Hippocampal formation (tissue), 2 donors: ENCODE data around the gene KIRREL3.

Source experiments
- DNase-seq, 2 donors: peaks; one replicate each; lab custom pipeline; 2025; lab: John Stamatoyannopoulos, UW

Gene KIRREL3

DNA sequence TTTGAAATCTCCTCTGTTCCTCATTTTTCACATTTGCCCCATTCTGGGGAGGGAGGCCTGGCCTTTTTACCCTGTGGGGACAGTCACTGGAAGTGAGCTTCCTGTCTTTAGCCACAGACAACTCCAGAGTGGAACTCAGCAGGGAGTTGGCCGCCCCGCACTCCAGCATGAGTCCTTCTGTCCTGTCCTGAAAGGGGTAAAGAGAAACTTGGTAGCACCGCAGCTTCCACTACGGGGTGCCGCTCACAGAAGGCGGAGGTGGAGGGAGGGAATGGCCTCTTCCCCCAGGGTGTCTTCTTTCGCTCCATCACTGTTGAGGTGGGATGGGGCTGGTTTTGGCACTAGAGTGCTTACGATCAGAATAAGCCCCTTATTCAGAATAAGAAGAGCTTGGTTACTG is 512.9 kb downstream of the KIRREL3 start:
- DNase-seq, result no peak

DNA sequence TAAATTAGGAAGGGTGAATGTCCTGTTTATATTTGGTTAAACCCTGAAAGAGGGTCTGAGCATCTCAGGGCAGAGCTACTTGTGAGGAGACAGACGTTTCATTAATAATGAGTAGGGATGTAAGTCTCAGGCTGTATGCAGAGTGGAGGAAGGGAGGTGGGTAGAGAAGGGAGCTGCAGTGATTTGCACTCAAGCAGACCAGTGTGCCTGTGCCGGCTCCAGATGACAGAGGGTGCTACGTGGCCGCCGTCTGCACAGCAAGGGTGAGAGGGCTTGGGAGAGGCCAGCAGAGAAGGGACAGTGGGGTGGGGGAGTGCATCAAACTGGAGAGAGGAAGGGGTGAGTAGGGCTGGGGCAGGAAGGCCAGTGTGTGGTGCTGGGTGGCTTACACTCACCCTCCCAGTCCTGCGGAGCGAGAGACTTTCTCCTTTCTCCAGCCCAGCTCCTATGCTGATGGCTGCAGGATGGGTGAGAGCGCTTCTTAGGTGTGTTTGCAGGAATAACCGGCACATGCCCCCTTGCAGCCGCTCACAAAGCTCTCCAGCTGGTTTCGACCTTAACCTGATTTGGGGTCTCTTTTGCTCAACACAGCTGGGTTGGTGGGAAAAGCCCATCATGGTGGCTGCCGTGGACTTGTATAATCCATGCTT is 514.5 kb downstream of the KIRREL3 start:
- DNase-seq, result no peak

DNA sequence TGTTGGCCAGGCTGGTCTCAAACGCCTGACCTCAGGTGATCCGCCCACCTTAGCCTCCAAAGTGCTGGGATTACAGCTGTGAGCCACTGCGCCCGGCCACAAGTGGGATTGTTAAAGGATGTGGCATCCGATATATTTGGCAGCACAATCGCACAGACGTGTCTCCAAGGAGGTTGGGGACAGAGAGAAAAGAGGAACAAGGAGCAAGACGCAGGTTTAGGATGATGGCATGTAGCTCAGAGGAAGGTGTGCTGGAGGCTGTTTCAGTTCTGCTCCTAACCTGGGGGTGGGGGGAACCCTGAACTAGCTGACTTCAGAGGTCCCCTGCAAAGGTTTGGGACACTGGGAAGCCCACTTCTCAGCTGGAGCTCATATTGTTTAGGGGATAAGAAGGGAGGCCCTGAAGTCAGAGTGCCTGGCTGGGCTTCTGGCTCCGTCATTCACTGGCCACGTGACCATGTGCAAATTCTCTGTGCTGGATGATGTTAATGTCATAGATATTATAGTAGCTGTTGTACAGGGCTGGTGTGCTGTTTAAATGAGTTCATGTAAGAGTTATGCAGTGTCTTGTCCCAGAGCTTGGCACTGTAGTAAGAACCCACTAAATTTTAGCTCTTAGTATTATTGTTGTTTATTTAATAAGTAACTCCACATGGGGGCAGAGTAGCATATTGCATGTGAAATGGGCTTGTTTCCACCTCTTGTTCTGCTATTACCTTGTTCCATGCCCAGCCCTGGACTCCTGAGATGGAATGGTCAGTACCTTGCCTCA is 515.4 kb downstream of the KIRREL3 start:
- DNase-seq, result no peak

DNA sequence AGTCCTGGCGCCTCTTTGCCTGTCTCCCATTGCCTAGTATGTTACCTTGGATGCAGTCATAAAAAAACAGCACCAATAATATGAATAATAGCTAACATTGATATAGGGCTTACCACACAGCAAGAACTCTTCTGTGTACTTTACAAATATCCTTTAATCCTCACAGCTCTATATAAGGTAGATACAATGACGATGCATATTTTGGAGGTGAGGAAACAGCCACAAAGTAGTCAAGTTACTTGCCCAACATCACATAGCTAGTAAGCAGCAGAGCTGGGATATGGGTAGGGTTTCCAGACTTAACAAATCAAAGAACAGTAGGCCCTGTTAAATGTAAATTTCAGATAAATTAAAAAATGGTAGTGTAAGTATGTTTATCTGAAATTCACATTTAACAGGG is 516.3 kb downstream of the KIRREL3 start:
- DNase-seq, result no peak

DNA sequence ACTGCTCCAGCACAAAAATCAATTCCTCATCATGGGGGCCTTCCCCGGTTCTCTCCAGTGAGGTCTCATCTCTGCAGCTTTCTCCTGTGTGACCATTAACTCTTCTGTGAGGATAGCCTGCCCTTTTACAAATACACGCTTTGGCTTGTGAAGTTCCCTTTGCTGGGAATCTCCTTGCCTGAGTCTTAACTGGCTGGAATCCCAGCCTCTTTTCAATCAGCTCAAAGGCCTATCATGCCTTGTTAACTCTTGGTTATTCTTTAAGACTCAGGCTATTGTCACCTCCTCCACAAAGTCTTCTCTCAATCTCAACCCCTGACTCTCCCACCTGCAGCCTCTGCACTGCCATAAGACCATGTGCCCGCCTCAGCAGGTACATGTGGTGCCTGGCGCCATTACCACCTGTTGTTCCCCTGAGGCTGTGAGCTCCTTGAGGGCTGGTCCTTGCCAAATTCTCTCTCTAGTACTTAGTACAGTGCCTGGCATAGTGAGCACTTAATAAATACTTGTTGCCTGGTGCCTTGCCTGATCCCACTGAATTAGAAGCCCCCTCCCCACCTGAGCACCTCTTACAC is 516.9 kb downstream of the KIRREL3 start:
- DNase-seq, result no peak

DNA sequence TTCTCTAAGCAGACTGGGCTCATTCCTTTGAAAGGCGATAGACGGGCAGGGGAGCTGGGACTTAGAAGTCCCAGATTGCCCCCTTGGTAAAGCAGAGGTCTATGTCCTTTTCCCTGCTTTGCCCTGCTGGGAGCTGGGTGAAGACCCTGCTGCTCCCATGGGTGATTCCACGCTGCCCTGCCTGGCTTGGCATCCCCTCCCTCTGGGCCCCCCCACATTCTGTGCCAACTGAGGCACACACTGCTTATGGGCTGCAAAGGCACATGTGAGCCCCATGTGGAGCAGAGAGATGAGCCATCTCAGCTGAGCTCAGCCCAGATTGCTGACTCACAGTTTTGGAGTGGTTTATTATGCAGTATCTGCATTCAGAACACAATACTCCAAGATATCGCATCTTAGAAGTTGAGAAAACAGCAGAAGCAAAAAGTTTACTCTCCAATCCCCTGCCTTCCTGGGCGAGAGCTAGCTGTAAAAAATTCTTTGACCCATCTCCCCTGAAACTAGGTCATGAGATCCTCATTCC is 517.9 kb downstream of the KIRREL3 start:
- no peak for DNase-seq

DNA sequence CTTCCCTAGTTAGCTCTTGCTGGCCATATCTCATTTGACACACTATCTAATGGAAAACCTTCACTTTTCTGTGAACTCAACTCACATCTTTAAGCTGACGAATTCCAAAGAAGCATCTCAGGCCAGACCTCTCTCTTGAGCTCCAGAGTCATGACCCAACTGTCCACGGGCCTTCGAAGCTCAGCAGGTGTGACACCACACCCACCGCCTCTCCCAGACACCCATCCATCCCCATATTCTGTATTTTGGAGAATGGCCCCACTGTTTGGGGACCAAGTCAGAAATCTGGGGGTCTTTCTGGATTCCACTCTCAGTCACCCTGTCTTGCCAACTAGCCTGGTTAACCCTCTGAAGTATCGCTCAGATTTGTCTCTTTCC is 519.3 kb downstream of the KIRREL3 start:
- DNase-seq, result no peak

DNA sequence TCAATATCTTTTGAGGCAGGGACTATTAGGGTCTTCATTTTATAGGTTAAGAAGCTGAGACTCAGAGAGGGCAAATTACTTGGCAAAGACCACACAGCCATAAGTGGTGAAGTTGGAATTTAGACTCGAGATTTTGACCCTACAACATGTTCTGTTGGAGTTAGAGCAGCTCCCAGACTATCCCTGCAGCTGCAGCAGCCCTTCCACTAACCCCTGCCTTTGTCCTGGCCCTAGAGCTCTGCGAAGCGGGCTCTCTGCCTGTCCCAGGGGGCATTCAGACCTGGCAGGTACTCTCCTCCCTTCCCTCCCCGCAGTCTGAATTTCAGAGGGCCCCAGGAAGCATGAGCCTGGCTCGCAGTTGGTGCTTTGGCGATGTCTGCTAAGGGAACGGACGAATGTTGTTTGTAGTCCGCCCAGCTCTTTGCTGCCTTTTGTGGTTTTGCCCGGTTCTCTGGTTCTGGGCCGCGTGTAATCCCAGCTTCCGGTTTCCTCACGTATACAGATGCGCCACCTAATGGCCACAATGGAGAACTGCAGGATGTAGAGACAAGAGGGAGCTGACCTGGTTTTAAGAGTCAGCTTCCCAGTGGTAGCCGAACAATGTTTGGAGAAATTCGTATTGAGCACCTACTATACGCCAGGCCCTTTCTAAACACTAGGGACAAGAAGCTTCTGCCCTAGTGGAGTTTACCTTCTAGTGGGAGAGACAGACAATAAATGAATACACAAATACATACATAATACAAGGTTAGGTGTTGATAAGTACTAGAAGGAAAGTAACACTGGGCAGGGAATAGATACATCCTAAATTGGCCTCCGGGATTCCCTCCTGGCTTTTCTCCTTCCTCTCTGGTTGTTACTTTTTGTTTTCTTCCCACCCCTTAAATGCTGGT is 519.9 kb downstream of the KIRREL3 start:
- peak; percentile 72 to 89 for DNase-seq

DNA sequence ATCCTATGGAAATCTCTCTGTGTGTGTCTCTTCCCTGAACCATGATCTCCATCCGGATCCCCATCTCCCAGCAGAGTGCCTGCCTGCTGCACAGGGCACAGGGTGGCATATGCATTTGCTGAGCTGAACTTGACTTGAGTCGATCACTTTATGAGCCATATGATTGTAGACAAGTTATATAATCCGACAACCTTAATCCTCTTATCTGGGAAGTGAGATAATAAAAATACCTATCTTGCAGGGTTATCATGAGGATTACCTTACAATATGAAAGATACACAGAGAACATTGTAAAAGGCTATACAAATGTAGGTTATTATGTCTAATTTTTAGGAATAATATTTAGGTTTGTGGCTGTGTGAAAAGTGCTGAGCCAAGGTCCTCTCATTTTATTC is 520.6 kb downstream of the KIRREL3 start:
- no peak for DNase-seq

DNA sequence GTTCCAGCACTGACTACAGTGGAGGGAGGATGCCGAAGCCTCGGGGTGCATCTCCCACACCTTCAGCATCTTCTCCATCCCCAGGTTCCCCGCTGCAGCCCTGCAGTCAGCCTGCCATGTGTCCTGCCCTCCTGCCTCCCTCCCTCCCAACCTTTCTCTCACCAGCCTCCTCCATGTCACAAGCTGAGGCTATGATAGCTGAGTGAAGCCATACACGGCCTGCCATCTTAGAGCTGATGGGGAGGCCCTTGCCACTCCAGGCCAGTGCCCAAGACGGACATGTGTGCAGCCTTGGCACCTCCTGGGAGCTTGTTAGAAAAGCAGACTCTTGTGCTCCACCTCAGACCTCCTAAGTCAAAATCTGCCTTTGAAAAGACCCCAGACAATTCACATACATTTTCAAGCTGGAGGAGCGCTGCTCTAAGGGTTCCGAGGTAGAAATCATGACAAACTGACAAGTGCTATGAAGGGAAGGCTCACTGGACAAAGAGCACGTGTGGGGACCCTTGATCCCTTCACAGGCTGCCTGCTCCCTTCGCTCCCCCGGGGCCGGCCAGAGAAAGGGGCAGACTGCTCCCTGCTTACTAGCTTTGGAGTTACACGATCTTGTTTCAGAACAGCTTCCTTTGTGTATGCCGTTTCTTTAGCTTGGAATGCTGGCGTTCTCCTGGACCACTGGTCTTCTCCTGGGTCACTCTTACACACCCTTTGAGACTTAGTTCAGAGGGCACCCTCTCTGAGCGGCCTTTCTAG is 521.2 kb downstream of the KIRREL3 start:
- no peak for DNase-seq

DNA sequence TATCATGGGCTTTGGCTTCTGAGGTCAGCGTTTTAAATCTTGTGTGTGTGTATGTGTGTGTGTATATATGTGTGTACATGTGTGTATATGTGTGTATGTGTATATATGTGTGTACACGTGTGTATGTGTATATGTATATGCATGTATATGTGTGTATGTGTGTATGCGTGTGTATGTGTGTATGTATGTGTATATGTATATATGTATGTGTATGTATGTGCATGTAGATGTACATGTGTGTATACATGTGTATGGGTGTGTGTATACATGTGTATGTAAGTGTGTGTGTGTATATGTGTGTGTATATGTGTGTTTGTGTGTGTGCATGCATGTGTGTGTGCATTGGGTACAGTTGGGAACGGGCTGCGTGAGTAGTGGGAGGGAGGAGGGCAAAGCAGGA is 522.1 kb downstream of the KIRREL3 start:
- no peak for DNase-seq

DNA sequence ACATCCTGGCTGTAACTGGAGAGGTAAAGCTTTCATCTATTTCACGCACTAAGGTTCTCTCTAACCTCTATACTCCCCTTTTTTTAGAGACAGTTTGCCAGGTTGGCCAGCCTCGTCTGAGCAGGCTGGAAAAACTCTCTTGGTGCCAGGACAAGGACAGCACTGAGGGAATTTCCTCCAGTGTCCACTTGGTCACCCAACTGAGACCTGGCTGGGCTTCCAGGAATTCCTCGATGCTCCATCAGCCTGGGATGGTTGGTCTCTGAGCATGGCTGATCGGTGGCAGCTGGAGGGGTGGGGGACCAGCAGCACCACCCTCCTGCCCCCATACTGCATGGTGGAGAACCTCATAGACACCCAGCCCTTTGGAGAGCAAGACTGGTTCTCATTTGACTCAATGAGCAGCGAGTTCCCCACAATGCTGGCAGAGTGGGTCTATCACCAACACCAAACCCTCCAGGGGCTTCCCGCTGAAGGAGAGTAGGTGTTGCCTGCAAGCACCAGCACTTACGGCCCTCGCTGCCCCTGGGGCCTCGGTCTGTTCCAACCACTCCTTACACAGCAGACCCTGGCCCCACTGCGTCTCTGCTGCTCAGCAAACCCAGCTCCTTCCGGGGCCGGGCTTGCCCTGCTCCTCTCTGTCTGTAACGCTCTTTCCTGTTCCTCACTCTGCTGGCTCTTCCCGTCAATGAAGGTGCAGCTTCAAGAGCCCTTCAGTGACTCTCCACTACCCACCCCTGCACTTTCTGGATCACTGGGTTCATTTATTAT is 522.9 kb downstream of the KIRREL3 start:
- no peak for DNase-seq

DNA sequence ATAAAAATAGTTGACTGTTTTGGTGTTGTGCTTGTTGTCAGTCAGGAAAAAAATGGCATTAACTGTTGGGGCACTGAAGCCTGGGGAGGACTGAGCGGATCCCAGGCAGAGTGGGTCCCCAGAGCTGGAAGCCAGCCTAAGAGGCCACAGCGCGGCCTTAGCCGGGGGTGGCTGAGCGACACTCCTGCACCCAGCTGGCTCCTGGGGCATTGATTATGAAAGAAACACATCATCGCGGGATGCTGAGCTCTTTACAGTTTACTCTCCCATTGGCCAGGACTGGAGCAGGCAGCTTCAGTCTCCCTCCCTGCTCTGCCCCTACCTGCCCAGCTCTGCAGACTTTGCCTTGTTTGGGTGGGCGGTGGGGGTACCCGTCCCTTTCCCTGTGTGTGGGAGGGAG is 523.6 kb downstream of the KIRREL3 start:
- no peak for DNase-seq

DNA sequence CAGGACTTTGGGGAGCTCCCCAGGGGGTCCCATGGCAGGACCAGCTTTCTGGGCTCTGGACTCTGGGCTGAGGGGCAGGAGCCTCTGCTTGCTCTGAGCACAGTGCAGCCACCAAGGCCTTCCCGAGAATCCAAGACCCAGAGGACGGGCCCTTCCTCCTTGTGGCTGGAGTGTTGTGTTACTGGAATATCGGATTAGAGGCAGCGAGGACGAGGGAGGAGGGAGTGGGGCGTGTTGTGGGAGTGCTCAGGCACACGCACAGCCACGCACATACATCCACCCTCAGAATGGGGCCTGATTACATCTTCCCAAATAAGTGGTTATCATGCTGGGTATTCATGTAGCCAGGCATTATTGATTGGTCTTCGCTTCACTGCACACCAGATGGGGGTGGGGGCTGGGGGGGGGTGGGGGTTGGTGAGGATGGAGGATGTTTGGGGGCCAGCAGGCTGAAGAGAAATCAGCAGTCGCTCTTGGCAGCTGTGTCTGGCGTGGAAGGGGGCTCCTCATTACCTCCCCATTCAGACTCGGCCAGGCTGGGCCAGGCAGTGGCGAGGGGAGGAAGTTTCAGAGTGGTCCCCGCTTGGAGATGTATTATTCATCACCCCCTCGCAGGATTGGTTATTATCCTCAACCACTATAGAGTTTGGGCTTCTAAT is 524.2 kb downstream of the KIRREL3 start:
- DNase-seq, result no peak

DNA sequence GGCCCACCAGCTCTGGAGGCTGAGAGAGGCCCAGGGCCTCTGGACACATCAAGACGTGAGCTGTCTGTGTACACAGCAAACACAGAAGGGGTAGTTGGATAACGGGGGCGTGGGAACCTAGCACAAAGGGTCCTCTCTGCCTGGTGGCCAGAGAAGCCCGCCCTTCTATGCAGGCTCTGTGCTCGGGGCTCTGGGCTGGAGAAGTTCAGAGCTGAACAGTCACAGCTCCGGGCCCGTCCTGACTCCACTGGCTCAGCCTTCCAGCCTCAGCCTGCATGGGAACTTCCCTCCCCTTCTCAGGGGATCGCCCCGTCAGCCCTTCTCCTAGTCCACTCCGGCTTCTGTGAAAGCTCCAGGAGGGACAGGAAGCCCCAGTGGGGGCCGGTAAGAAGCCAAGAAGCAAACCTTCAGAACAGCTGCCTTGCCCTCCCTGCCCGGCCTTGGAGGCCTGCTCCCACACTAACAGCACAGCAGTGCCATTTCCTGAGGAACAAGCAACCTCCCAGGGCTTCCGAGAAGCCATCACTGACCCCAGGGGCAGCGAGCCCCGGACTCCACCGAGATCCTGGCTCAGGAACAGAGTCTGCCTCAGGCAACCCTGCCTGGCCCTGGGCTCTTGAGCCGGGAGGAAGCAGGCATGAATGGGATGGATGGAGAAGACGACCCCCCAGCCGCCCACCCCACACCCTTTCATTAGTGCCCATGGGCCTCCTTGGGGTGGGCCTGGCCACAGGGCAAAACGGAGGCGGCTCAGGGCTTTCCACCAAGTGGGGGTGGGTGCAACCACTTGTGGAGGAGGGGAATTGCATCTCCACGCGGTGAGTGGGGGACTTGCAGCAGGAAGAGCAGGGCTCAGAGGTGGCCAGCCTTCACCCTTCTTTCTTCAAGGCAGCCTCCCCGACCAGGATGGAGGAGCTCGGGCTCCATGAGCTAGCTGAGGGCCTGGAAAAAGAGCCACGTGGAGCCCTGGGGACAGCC is 525.3 kb downstream of the KIRREL3 start:
- DNase-seq, result no peak

DNA sequence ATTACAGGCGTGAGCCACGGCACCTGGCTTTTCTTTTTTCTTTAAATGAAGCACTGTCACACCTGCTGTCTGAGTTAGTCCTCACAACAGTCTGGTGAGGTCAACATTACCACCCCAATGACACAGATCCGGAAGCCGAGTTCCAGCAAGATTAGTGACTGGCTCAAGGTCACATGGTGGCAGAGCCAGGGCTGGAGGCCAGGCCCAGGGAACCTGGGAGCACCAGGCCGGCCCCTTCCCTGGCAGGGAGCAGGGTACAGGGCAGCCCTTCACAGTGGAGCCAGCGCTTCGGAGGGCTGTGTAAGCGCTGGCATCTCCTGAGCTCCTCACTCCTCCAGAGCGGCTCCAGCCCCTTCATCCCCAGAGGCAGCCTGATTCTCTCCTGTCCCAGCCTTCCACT is 526.4 kb downstream of the KIRREL3 start:
- DNase-seq, result no peak

DNA sequence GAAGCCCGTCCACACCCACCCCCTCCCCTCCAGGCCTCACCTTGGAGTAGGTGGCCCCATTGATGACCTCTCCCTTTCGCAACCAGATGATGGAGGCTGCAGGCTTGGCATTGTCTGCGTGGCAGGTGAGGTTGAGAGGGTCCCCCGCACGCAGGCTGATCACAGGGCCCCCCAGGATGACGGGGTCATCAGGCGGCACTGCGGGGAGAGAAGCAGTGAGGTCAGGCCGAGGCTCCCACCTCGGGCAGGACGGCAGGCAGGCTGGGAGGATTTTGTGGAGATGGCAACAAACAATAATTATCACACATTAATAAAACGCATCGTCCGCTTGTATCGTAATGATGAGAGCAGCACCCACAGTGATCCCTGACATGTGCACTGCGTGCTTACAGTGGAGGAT is 527.3 kb downstream of the KIRREL3 start:
- no peak for DNase-seq

DNA sequence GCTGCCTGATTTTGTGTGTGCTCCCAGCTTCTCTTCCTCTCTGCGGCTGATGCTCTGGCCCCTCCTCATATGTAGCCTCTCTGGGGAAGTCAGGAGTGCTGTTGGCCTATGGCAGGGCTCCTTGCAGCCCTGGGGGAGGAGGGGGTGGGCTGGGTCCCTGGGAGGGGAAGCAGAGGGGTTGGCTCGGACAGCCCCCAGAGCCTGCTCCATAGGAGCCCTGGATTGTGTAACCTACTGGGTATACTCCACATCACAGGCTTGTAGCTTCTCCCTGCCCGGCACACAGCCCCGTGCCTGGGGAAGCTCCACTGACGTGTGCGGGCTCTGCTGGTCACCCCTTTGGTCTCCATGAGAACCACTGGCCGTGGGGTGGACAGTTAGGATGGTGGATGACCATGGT is 531.3 kb downstream of the KIRREL3 start:
- no peak for DNase-seq

DNA sequence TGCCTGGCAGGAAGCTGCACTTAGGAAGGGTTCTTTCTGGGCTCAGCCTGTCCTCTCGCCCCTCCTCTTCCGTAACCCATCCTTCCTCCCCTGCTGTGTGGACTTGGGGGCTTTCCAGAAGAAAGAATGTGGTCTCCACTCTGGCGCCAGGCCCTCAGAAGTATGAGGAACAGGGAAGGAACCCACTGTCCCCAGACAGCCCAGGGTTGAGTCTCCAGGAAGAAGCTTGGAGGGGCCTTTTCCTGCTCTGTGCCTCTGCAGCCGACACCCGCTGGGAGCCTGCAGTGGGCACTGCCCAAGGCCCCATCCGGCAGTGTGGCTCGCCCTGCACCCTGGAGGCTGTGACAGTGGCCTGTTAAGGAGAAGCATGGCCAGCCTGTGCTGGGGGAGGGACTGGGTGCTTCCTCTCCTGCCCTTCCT is 532.5 kb downstream of the KIRREL3 start:
- peak in 1 of 2 donors; percentile 43 for DNase-seq
